ENCODE measurements around the gene SPG21.

The SPG21 gene

GRCh38 chr15:64926661-64927060 lies 63.1 kb downstream of the SPG21 start:
- Histone ChIP-seq H3K79me2 (ENCODE audit: insufficient read depth, low read length) (no peaks in the 10 kb centered on the region), H3K27me3 (ENCODE audit: insufficient read depth, low read length, poor library complexity, severe bottlenecking) (no peaks in the 10 kb centered on the region), H3K9ac (ENCODE audit: low read depth, low read length, poor library complexity, severe bottlenecking) (no peak overlapping the region), H3F3A (ENCODE audit: low read depth) (no peaks in the 10 kb centered on the region), H2AFZ (ENCODE audit: low read length) (no peak overlapping the region), H3K9me3 (ENCODE audit: insufficient read depth, low read depth, low read length) (no peaks in the 10 kb centered on the region), H4K20me1 (ENCODE audit: insufficient read depth, low read length, poor library complexity, severe bottlenecking) (no peaks in the 10 kb centered on the region), H3K4me1 (ENCODE audit: insufficient read depth, low read length, poor library complexity, severe bottlenecking) (peaks cover 4% of the 10 kb centered on the region), H3K36me3 (ENCODE audit: insufficient read depth, low read length) (no peaks in the 10 kb centered on the region), H3K4me2 (ENCODE audit: low read depth, low read length, poor library complexity, severe bottlenecking) (no peak overlapping the region), H3K4me3 (ENCODE audit: low read length, poor library complexity, severe bottlenecking) (no peak overlapping the region), H3K9me2 (replicated peaks; ENCODE audit: low read depth, low read length) (no peaks in the 10 kb centered on the region)
- TF ChIP-seq EZH2phosphoT487 (IDR thresholded peaks at IDR 0.05; ENCODE audit: borderline replicate concordance) = no peak
- TF ChIP-seq CTCF (conservative IDR thresholded peaks at IDR 0.05; ENCODE audit: low read length) = no peak

- TF ChIP-seq EZH2phosphoT487 (IDR thresholded peaks at IDR 0.05; ENCODE audit: borderline replicate concordance) (no peak), CTCF (conservative IDR thresholded peaks at IDR 0.05; ENCODE audit: low read length) (no peak)
- Histone ChIP-seq H3K79me2 (ENCODE audit: insufficient read depth, low read length) (no peaks in the 10 kb centered on the region), H3K4me1 (ENCODE audit: insufficient read depth, low read length, poor library complexity, severe bottlenecking) (peaks cover 4% of the 10 kb centered on the region), H3K4me2 (ENCODE audit: low read depth, low read length, poor library complexity, severe bottlenecking) (peak overlapping the region; percentile 43), H4K20me1 (ENCODE audit: insufficient read depth, low read length, poor library complexity, severe bottlenecking) (no peaks in the 10 kb centered on the region), H3F3A (ENCODE audit: low read depth) (no peaks in the 10 kb centered on the region), H3K9ac (ENCODE audit: low read depth, low read length, poor library complexity, severe bottlenecking) (no peak overlapping the region), H3K9me2 (replicated peaks; ENCODE audit: low read depth, low read length) (no peaks in the 10 kb centered on the region), H3K9me3 (ENCODE audit: insufficient read depth, low read depth, low read length) (no peaks in the 10 kb centered on the region), H3K36me3 (ENCODE audit: insufficient read depth, low read length) (no peaks in the 10 kb centered on the region), H3K4me3 (ENCODE audit: low read length, poor library complexity, severe bottlenecking) (no peak overlapping the region), H3K27me3 (ENCODE audit: insufficient read depth, low read length, poor library complexity, severe bottlenecking) (no peaks in the 10 kb centered on the region), H2AFZ (ENCODE audit: low read length) (no peak overlapping the region)
Measured at GRCh38 chr15:64925335-64926330, 64.1 kb downstream of the SPG21 start.

GRCh38 chr15:64923546-64923945 lies 66.2 kb downstream of the SPG21 start:
- Histone ChIP-seq H3K9me3 (ENCODE audit: insufficient read depth, low read depth, low read length) (no peaks in the 10 kb centered on the region), H3K79me2 (ENCODE audit: insufficient read depth, low read length) (no peaks in the 10 kb centered on the region), H3K4me1 (ENCODE audit: insufficient read depth, low read length, poor library complexity, severe bottlenecking) (peaks cover 4% of the 10 kb centered on the region), H3K27me3 (ENCODE audit: insufficient read depth, low read length, poor library complexity, severe bottlenecking) (no peaks in the 10 kb centered on the region), H3F3A (ENCODE audit: low read depth) (no peaks in the 10 kb centered on the region), H3K4me3 (ENCODE audit: low read length, poor library complexity, severe bottlenecking) (no peak overlapping the region), H3K36me3 (ENCODE audit: insufficient read depth, low read length) (no peaks in the 10 kb centered on the region), H3K4me2 (ENCODE audit: low read depth, low read length, poor library complexity, severe bottlenecking) (no peak overlapping the region), H3K9me2 (replicated peaks; ENCODE audit: low read depth, low read length) (no peaks in the 10 kb centered on the region), H3K9ac (ENCODE audit: low read depth, low read length, poor library complexity, severe bottlenecking) (no peak overlapping the region), H4K20me1 (ENCODE audit: insufficient read depth, low read length, poor library complexity, severe bottlenecking) (no peaks in the 10 kb centered on the region), H2AFZ (ENCODE audit: low read length) (no peak overlapping the region)
- TF ChIP-seq CTCF (conservative IDR thresholded peaks at IDR 0.05; ENCODE audit: low read length) (no peak), EZH2phosphoT487 (IDR thresholded peaks at IDR 0.05; ENCODE audit: borderline replicate concordance) (no peak)
